Coronary artery (tissue), 2 donors: ENCODE results near the gene FSCN2.

Source experiments
- DNase-seq: peaks from one replicate; pipeline ENCODE4 v3.0.0-alpha.2; 2017; ENCODE audit warnings: low spot score
- H3K27ac ChIP-seq, 2 donors: fragments of 200-600 bp; sonication (generic); one replicate each; pipeline ENCODE4 v1.5.1; 2016 to 2019
- H3K4me3 ChIP-seq: fragments of 200-600 bp; sonication (generic); 2 replicates; pipeline ENCODE4 v1.5.1; 2016; ENCODE audit warnings: mild to moderate bottlenecking, moderate library complexity
- CTCF ChIP-seq: fragments of 200-600 bp; sonication (generic); IDR thresholded peaks from one replicate; pipeline ENCODE4 v1.5.1; 2019; ENCODE audit warnings: antibody characterized with exemption

FSCN2 gene

GRCh38 chr17:81510785-81511553 is 17.2 kb upstream of the FSCN2 start:
- no peak for TF ChIP-seq CTCF
- DNase-seq, result peak; percentile 75
- Histone ChIP-seq H3K27ac (peak overlapping the region; percentile 99), H3K4me3 (peak overlapping the region; percentile 97)

GRCh38 chr17:81511554-81511803 is 16.7 kb upstream of the FSCN2 start:
- H3K4me3 ChIP-seq, result peak overlapping the region; percentile 97
- H3K27ac ChIP-seq, result peak overlapping the region; percentile 99
- TF ChIP-seq CTCF, result no peak
- DNase-seq, result no peak

- TF ChIP-seq CTCF, result no peak
- H3K4me3 ChIP-seq, result peak overlapping the region; percentile 97
- DNase-seq, result peak; percentile 72
- peak overlapping the region; percentile 99 for H3K27ac ChIP-seq
Observed at GRCh38 chr17:81511804-81512561, 16.2 kb upstream of the FSCN2 start.

GRCh38 chr17:81512562-81513371 is 15.4 kb upstream of the FSCN2 start, which contains the start of gene ACTG1:
TSS of gene ACTG1 (minus strand) at chr17:81512799. CDS start at chr17:81512354, 445 bp downstream.
- TF ChIP-seq CTCF, result no peak
- Histone ChIP-seq H3K4me3 (peak within 1 kb of the TSS; percentile 97), H3K27ac (peak within 1 kb of the TSS; percentile 99)
- peak; percentile 93 for DNase-seq

GRCh38 chr17:81513372-81513752 is 14.8 kb upstream of the FSCN2 start:
- H3K27ac ChIP-seq, result peak overlapping the region; percentile 99
- H3K4me3 ChIP-seq, result peak overlapping the region; percentile 97
- no peak for TF ChIP-seq CTCF
- DNase-seq, result peak; percentile 81

GRCh38 chr17:81513753-81514488 is 14.3 kb upstream of the FSCN2 start:
- Histone ChIP-seq H3K4me3 (peak overlapping the region; percentile 97), H3K27ac (peak overlapping the region; percentile 99)
- no peak for TF ChIP-seq CTCF
- no peak for DNase-seq
